IPS DF 6.9 (cell line): ENCODE measurements around the gene CCDC82.

Source experiments
- DNase-seq: peaks from one replicate; pipeline ENCODE4 v3.0.0-alpha.2; 2013; ENCODE audit warnings: low read depth, low spot score
- H3K27ac ChIP-seq: one replicate; pipeline ENCODE4 v1.5.1; 2013; ENCODE audit warnings: low read length, control low read depth
- H3K27me3 ChIP-seq: 2 replicates; pipeline ENCODE4 v1.6.1; 2013; ENCODE audit warnings: mild to moderate bottlenecking, low read length; ENCODE audit not compliant: control insufficient read depth, insufficient read depth
- H3K36me3 ChIP-seq: 2 replicates; pipeline ENCODE4 v1.6.1; 2013; ENCODE audit warnings: low read length; ENCODE audit not compliant: control insufficient read depth, insufficient read depth
- H3K4me1 ChIP-seq: 2 replicates; pipeline ENCODE4 v1.6.1; 2013; ENCODE audit warnings: low read length; ENCODE audit not compliant: control insufficient read depth, insufficient read depth
- H3K4me3 ChIP-seq: 2 replicates; pipeline ENCODE4 v1.5.1; 2013; ENCODE audit warnings: mild to moderate bottlenecking, low read length
- H3K9me3 ChIP-seq: 2 replicates; pipeline ENCODE4 v1.6.1; 2013; ENCODE audit warnings: low read length, inconsistent platforms; ENCODE audit not compliant: control insufficient read depth, insufficient read depth
- WGBS: extraction: QIAGEN DNeasy Blood & Tissue Kit; methylation state at CpG from one replicate; pipeline ENCODE4 v1.1.7; 2013; ENCODE audit warnings: mixed read lengths, missing lambda C conversion rate; ENCODE audit not compliant: insufficient read length, insufficient coverage; 5-methylcytosine and 5-hydroxymethylcytosine counted together

CCDC82 gene

DNA sequence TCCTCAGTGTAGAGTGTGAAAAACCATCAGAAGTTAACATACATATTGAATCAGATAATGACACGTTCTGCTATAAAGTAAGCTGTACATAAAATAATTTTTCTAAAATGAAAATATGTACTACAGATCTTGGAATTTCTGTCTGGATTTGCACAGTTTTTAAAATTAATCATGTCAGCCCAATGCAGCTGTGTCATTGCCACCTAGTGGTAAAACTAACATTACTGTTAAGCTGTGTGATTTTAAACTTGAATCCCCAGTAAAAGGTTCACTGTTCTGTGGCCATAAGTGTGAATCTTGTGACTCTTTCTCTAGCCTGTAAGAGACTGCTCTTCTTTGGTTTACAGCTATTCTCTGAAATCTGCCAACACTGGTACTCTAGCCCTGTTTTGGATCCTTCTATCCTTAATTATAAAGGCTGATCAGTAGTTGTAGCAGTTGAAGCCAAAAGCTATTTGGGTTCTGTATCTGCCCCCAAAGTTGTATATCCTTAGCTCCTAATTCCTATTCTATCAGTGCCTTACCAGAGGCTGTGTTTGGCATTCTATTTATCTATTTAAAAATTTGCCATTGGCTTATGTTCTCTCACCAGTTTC, 4.1 kb upstream of the CCDC82 start:
- Histone ChIP-seq H3K9me3 (no peaks in the 10 kb centered on the region), H3K36me3 (no peaks in the 10 kb centered on the region), H3K27ac (no peak overlapping the region), H3K4me1 (no peaks in the 10 kb centered on the region), H3K27me3 (no peaks in the 10 kb centered on the region), H3K4me3 (no peak overlapping the region)
- no CpG with 5 or more reads among the region's 1 CpG for WGBS
- no peak for DNase-seq

DNA sequence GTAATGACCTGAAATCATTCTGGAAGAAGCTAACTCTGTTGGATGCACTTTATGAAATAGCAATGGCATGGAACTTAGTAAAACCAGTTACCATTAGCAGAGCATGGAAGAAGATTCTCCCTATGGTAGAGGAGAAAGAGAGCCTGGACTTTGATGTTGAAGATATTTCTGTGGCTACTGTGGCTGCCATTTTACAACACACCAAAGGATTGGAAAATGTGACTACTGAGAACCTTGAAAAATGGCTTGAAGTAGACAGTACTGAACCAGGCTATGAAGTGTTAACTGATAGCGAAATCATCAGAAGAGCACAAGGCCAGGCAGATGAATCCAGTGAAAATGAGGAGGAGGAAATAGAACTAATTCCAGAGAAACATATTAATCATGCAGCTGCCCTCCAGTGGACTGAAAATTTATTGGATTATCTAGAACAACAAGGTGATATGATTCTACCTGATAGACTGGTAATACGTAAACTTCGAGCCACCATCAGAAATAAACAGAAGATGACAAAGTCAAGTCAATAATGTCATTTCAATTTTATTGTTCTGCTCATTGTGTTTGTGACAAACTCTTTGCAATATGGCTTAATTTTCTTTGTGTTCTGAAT, 2.1 kb upstream of the CCDC82 start:
- Histone ChIP-seq H3K27me3 (no peaks in the 10 kb centered on the region), H3K4me1 (no peaks in the 10 kb centered on the region), H3K36me3 (no peaks in the 10 kb centered on the region), H3K9me3 (no peaks in the 10 kb centered on the region), H3K4me3 (no peak overlapping the region), H3K27ac (no peak overlapping the region)
- WGBS = no CpG with 5 or more reads among the region's 3 CpGs
- DNase-seq = no peak

DNA sequence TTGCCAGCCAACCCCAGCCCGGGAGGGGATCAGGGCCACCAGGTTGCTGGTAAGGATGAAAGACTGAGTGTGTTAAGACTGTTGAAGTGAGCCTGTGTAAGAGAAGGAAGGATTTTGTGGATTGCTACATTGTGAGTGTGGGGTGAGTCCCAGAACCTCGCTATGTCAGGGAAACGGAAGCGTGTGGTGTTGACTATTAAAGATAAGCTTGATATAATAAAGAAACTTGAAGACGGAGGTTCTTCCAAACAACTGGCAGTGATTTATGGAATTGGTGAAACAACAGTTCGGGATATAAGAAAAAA, 728 bp upstream of the CCDC82 start:
- H3K27ac ChIP-seq = no peak overlapping the region
- H3K9me3 ChIP-seq = no peaks in the 10 kb centered on the region
- no peaks in the 10 kb centered on the region for H3K27me3 ChIP-seq
- no peaks in the 10 kb centered on the region for H3K36me3 ChIP-seq
- DNase-seq = no peak
- no CpG with 5 or more reads among the region's 6 CpGs for WGBS
- no peaks in the 10 kb centered on the region for H3K4me1 ChIP-seq
- peak overlapping the region; percentile 51; the same call in 1 of the 2 replicates for H3K4me3 ChIP-seq

DNA sequence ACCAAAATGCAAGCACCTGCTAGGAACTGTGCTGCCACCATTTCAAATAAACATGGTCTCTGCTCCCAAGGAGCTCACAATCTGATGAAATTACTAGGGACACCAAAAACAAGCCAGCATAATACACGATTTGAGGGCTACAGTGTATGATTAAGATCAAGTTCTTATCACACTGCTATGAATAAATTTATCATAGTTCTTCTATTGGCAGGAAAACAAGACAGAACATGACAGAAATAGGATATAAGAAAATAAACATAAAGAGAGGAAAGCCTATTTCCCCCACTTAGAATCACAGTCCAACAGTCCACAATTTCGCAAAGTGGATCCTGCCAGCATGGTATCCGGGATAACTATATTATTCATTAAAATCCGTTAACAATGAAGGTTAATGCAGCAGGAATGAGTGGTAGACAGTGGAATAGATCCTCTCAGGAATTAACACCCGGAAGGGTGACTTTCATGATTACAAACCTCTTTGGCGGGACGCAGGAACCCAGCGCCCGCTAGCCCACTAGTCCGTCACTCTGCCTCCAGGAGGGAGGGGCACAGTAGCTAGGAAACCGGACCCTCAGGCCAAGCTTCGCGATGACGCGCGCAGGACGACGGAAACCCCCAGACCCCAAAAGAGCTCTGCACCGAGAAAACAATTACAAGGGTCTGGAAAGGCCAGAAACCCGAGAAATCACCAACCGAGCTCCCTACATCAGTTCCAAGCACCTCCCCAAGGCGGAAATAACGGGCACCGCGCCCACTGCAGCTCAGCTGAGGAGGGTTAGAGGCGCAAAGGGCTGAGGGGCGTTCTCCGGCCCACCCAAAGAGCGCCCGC, 607 bp downstream of the CCDC82 start:
- no peaks in the 10 kb centered on the region for H3K36me3 ChIP-seq
- DNase-seq = peak; percentile 43
- WGBS = no CpG with 5 or more reads among the region's 30 CpGs

DNA sequence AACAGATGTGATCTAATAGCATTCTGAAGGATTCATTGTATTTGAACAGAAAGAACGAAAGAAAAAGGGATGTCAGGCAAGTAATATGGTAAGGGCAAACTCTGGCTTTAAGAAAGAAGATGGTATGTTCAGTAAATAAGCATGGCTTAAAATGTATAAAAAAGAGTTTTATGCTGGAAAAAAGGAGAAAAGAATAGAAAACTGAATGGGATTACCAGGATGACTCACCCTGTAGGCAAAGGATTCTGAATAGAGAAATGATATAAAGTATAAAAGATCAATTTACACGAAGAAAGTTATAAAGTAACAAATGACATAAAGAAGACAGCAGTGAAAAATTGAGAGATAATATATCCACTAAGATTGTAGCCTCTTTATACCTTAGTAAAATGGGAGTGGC, 4.5 kb downstream of the CCDC82 start:
- no peaks in the 10 kb centered on the region for H3K4me1 ChIP-seq
- WGBS = no CpG with 5 or more reads among the region's 2 CpGs
- no peaks in the 10 kb centered on the region for H3K36me3 ChIP-seq
- H3K27ac ChIP-seq = no peak overlapping the region
- no peak overlapping the region for H3K4me3 ChIP-seq
- DNase-seq = no peak
- no peaks in the 10 kb centered on the region for H3K27me3 ChIP-seq
- no peaks in the 10 kb centered on the region for H3K9me3 ChIP-seq

More for the DNA sequence above, 607 bp downstream of the CCDC82 start:
- Histone ChIP-seq H3K27me3 (no peaks in the 10 kb centered on the region), H3K27ac (no peak overlapping the region), H3K4me1 (no peaks in the 10 kb centered on the region), H3K9me3 (no peaks in the 10 kb centered on the region), H3K4me3 (peak overlapping the region; percentile 79; the same call in 1 of the 2 replicates)

DNA sequence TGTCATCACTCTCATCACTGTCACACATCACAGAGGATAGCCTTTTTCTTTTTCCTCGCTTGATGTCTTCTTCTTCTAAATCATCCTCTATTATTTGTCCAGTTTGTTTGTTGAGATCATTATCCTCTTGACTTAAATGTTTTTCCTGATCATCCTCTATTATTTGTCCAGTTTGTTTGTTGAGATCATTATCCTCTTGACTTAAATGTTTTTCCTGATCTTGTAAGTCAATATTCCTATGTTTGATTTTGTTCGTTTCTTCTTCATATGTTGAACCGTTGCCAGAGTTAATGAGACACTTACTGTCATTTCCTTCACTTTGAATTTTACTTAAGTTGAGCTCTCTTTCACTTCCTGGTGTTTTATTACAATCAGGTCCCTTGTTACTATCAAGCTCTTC, 5.6 kb downstream of the CCDC82 start:
- Histone ChIP-seq H3K4me1 (no peaks in the 10 kb centered on the region), H3K27ac (no peak overlapping the region), H3K9me3 (no peaks in the 10 kb centered on the region), H3K4me3 (no peak overlapping the region), H3K27me3 (no peaks in the 10 kb centered on the region), H3K36me3 (no peaks in the 10 kb centered on the region)
- DNase-seq = no peak
- WGBS = no CpG with 5 or more reads among the region's 3 CpGs

DNA sequence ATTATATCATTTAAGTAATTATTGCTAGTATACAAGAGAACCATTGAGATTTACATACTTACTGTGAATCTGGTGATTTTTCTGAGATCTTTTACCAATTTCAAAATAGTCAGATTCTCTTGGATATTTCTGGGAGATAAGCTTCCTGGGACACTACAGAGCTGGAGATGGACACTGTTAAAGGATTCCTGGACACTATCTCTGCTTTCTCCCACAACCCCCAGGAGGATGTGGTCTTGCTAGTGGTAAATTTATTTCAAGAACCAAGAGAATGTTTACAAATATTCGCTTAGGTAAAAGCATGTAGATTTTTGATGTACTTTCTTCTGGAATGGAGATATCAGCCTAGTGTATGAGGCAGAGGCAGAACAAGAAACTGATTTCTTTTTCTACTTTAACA, 12.9 kb downstream of the CCDC82 start:
- Histone ChIP-seq H3K4me3 (no peak overlapping the region), H3K4me1 (no peaks in the 10 kb centered on the region), H3K9me3 (no peaks in the 10 kb centered on the region), H3K27ac (no peak overlapping the region), H3K36me3 (no peaks in the 10 kb centered on the region), H3K27me3 (no peaks in the 10 kb centered on the region)
- no peak for DNase-seq
- no CpG with 5 or more reads among the region's 1 CpG for whole genome bisulfite sequencing

DNA sequence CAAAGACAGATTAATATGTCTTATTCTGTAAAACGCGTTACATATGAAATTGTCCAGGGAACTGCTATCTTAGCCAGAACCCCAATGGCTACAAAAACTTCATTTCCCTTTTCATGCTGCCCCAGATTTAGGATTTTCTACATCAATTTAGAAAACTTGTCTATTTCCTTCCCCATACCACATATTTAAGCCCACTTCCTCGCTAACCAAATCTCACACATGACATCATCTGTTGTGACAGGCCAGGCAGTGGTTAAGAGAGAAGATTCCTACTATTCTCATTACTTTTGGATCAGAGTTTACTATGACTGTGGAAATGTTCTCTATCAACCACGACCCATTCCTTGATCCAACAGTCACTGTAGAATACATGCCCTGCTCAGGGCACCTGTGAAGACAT, 15.9 kb downstream of the CCDC82 start:
- Histone ChIP-seq H3K36me3 (no peaks in the 10 kb centered on the region), H3K4me1 (no peaks in the 10 kb centered on the region), H3K9me3 (no peaks in the 10 kb centered on the region), H3K27me3 (no peaks in the 10 kb centered on the region), H3K27ac (no peak overlapping the region), H3K4me3 (no peak overlapping the region)
- whole genome bisulfite sequencing = 100% methylated on average over 1 of the region's 4 CpGs
- no peak for DNase-seq

DNA sequence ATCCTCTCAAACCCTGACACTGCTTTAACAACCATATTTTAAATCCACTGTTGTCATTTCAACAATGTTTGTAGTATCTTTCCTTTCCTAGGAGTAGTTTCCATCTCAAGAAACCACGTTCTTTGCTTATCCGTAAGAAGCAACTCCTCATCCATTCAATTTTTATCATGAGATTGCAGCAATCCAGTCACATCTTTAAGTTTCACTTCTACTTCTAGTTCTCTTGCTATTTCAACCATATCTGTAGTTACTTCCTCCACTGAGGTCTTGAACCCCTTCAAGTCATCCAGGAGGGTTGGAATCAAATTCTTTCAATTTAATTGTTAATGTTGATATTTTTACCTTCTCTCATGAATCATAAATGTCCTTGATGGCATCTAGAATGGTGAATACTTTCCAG, 22.4 kb downstream of the CCDC82 start:
- no peaks in the 10 kb centered on the region for H3K36me3 ChIP-seq
- no peaks in the 10 kb centered on the region for H3K27me3 ChIP-seq
- no peak overlapping the region for H3K4me3 ChIP-seq
- H3K27ac ChIP-seq = no peak overlapping the region
- WGBS = no CpG with 5 or more reads among the region's 2 CpGs
- no peak for DNase-seq
- H3K4me1 ChIP-seq = no peaks in the 10 kb centered on the region
- H3K9me3 ChIP-seq = no peaks in the 10 kb centered on the region

DNA sequence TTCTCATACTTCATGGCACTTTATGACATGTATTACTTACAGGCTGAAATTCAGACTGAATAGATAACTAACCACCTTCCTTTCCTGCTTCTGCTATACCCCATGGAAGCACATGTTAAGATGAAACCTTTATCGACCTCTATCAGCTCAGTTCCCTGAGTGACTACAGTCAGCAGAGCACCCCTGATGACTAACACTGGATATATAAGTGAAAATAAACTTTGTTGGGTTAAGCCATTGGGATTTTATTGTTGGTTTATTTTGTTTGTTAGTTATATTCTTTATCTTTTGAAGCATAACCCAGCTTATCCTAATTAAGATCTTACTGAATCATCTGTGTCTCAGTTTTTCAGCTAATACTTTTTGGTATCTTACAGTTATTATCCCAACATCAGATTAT, 23.7 kb downstream of the CCDC82 start:
- H3K9me3 ChIP-seq = no peaks in the 10 kb centered on the region
- no peak overlapping the region for H3K4me3 ChIP-seq
- H3K36me3 ChIP-seq = no peaks in the 10 kb centered on the region
- H3K4me1 ChIP-seq = no peaks in the 10 kb centered on the region
- no peak overlapping the region for H3K27ac ChIP-seq
- WGBS = no CpG with 5 or more reads among the region's 1 CpG
- no peak for DNase-seq
- no peaks in the 10 kb centered on the region for H3K27me3 ChIP-seq
